Measurements from ENCODE around the gene SFT2D1. TPM values are rescaled to one million over a fixed set of nuclear protein-coding genes. Genes with fewer than 3 reads are reported as not detected.

The SFT2D1 gene
- total RNA-seq, 1 donor from 2014 or later: 48.9 TPM

GRCh38 chr6:166377721-166378120 is 35.4 kb upstream of the SFT2D1 start:
- Histone ChIP-seq H4K20me1 (ENCODE audit: low read depth) (no peaks in the 10 kb centered on the region), H3F3A (ENCODE audit: low read depth) (no peaks in the 10 kb centered on the region), H3K27me3 (peaks cover 12% of the 10 kb centered on the region), H3K79me2 (ENCODE audit: low read depth) (no peaks in the 10 kb centered on the region), H3K36me3 (no peaks in the 10 kb centered on the region), H3K4me1 (no peaks in the 10 kb centered on the region), H3K4me2 (no peak overlapping the region), H3K9me3 (ENCODE audit: low read depth) (no peaks in the 10 kb centered on the region), H2AFZ (replicated peaks) (no peak overlapping the region), H3K27ac (no peak overlapping the region), H3K4me3 (no peak overlapping the region), H3K9ac (no peak overlapping the region)
- H3K36me3 Mint-ChIP-seq: no peaks in the 10 kb centered on the region
- no peak overlapping the region for H3K27ac Mint-ChIP-seq
- H3K4me3 Mint-ChIP-seq: no peak overlapping the region
- peaks cover 2% of the 10 kb centered on the region for H3K27me3 Mint-ChIP-seq (ENCODE audit: insufficient read depth, low read depth)
- TF ChIP-seq CTCF (IDR thresholded peaks at IDR 0.05): no peak
- no peak for DNase-seq (ENCODE audit: low spot score)
- no peaks in the 10 kb centered on the region for H3K9me3 Mint-ChIP-seq
- H3K4me1 Mint-ChIP-seq: peaks cover 5% of the 10 kb centered on the region

- Histone ChIP-seq H3K9ac (no peak overlapping the region), H3K4me2 (no peak overlapping the region), H3K4me3 (no peak overlapping the region), H2AFZ (replicated peaks) (no peak overlapping the region), H4K20me1 (ENCODE audit: low read depth) (no peaks in the 10 kb centered on the region), H3K9me3 (ENCODE audit: low read depth) (no peaks in the 10 kb centered on the region), H3K79me2 (ENCODE audit: low read depth) (no peaks in the 10 kb centered on the region), H3K4me1 (no peaks in the 10 kb centered on the region), H3K36me3 (no peaks in the 10 kb centered on the region), H3F3A (ENCODE audit: low read depth) (no peaks in the 10 kb centered on the region), H3K27me3 (no peaks in the 10 kb centered on the region), H3K27ac (no peak overlapping the region)
- DNase-seq (ENCODE audit: low spot score): no peak
- no peaks in the 10 kb centered on the region for H3K27me3 Mint-ChIP-seq (ENCODE audit: insufficient read depth, low read depth)
- no peak overlapping the region for H3K4me3 Mint-ChIP-seq
- no peaks in the 10 kb centered on the region for H3K9me3 Mint-ChIP-seq
- H3K27ac Mint-ChIP-seq: no peak overlapping the region
- no peaks in the 10 kb centered on the region for H3K36me3 Mint-ChIP-seq
- TF ChIP-seq CTCF (IDR thresholded peaks at IDR 0.05) (no peak), EZH2 (IDR thresholded peaks at IDR 0.05) (no peak), EZH2phosphoT487 (IDR thresholded peaks at IDR 0.05) (no peak)
- H3K4me1 Mint-ChIP-seq: peaks cover under 1% of the 10 kb centered on the region
Measured at GRCh38 chr6:166375013-166375412, 32.7 kb upstream of the SFT2D1 start.

GRCh38 chr6:166370489-166370888 is 28.1 kb upstream of the SFT2D1 start:
- peaks cover 3% of the 10 kb centered on the region for H3K36me3 Mint-ChIP-seq
- H3K4me1 Mint-ChIP-seq: peaks cover 13% of the 10 kb centered on the region
- Histone ChIP-seq H3K9ac (no peak overlapping the region), H3F3A (ENCODE audit: low read depth) (no peaks in the 10 kb centered on the region), H3K9me3 (ENCODE audit: low read depth) (no peaks in the 10 kb centered on the region), H3K27ac (no peak overlapping the region), H3K79me2 (ENCODE audit: low read depth) (no peaks in the 10 kb centered on the region), H3K27me3 (no peaks in the 10 kb centered on the region), H2AFZ (replicated peaks) (no peak overlapping the region), H3K4me2 (no peak overlapping the region), H3K4me3 (no peak overlapping the region), H4K20me1 (ENCODE audit: low read depth) (no peaks in the 10 kb centered on the region), H3K4me1 (peaks cover 9% of the 10 kb centered on the region), H3K36me3 (no peaks in the 10 kb centered on the region)
- no peak for TF ChIP-seq EZH2phosphoT487 (IDR thresholded peaks at IDR 0.05)
- no peak for TF ChIP-seq CTCF (IDR thresholded peaks at IDR 0.05)
- no peak for TF ChIP-seq EZH2 (IDR thresholded peaks at IDR 0.05)
- peaks cover 2% of the 10 kb centered on the region for H3K27me3 Mint-ChIP-seq (ENCODE audit: insufficient read depth, low read depth)
- DNase-seq (ENCODE audit: low spot score): no peak
- H3K27ac Mint-ChIP-seq: no peak overlapping the region
- H3K9me3 Mint-ChIP-seq: no peaks in the 10 kb centered on the region
- no peak overlapping the region for H3K4me3 Mint-ChIP-seq

- Mint-ChIP-seq H3K27me3 (ENCODE audit: insufficient read depth, low read depth) (peaks cover 2% of the 10 kb centered on the region), H3K9me3 (no peaks in the 10 kb centered on the region), H3K4me3 (no peak overlapping the region), H3K27ac (no peak overlapping the region), H3K4me1 (peaks cover 18% of the 10 kb centered on the region), H3K36me3 (peaks cover 3% of the 10 kb centered on the region)
- Histone ChIP-seq H3K4me2 (no peak overlapping the region), H3K4me3 (no peak overlapping the region), H3K4me1 (peaks cover 16% of the 10 kb centered on the region), H3K79me2 (ENCODE audit: low read depth) (no peaks in the 10 kb centered on the region), H3K9me3 (ENCODE audit: low read depth) (no peaks in the 10 kb centered on the region), H4K20me1 (ENCODE audit: low read depth) (no peaks in the 10 kb centered on the region), H3K27me3 (no peaks in the 10 kb centered on the region), H3F3A (ENCODE audit: low read depth) (no peaks in the 10 kb centered on the region), H3K9ac (no peak overlapping the region), H3K27ac (no peak overlapping the region), H2AFZ (replicated peaks) (no peak overlapping the region), H3K36me3 (no peaks in the 10 kb centered on the region)
- no peak for TF ChIP-seq CTCF (IDR thresholded peaks at IDR 0.05)
- DNase-seq (ENCODE audit: low spot score): no peak
Measured at GRCh38 chr6:166369782-166370181, 27.4 kb upstream of the SFT2D1 start.
